NCI-H2227 (cell line): ENCODE results near the gene PPP1R12B.
"Not testable (repeated sequence)": the region's sequence is repeated elsewhere in the genome, so short reads cannot be mapped to it uniquely, and the experiment has no call there.

Experiments
- DNase-seq: peaks from one replicate; lab custom pipeline; 2025; ENCODE audit not compliant: unreplicated experiment; lab: John Stamatoyannopoulos, UW

The PPP1R12B gene

GRCh38 chr1:202553560-202554038 lies 205.1 kb downstream of the PPP1R12B start:
- DNase-seq: no peak

GRCh38 chr1:202554619-202555018 lies 206.1 kb downstream of the PPP1R12B start:
- DNase-seq: not testable (repeated sequence)

GRCh38 chr1:202556037-202556436 lies 207.5 kb downstream of the PPP1R12B start:
- not testable (repeated sequence) for DNase-seq

GRCh38 chr1:202557662-202558061 lies 209.2 kb downstream of the PPP1R12B start:
- DNase-seq: not testable (repeated sequence)

- DNase-seq: no peak
These were observed 212.7 kb downstream of the PPP1R12B start for GRCh38 chr1:202561240-202561639.

- DNase-seq: no peak
These were observed 213.4 kb downstream of the PPP1R12B start for GRCh38 chr1:202561726-202562443.

- no peak for DNase-seq
These were observed 214.1 kb downstream of the PPP1R12B start for GRCh38 chr1:202562444-202563060.

GRCh38 chr1:202563818-202564217 lies 215.3 kb downstream of the PPP1R12B start:
- no peak for DNase-seq

GRCh38 chr1:202564958-202565495 lies 216.5 kb downstream of the PPP1R12B start:
- no peak for DNase-seq

- no peak for DNase-seq
These were observed 217.5 kb downstream of the PPP1R12B start for GRCh38 chr1:202565890-202566602.

- no peak for DNase-seq
These were observed 219.2 kb downstream of the PPP1R12B start for GRCh38 chr1:202567738-202568137.

- DNase-seq: peak; percentile 13
These were observed 219.9 kb downstream of the PPP1R12B start for GRCh38 chr1:202568410-202568809.

- no peak for DNase-seq
These were observed 220.3 kb downstream of the PPP1R12B start for GRCh38 chr1:202568826-202569225.

GRCh38 chr1:202569393-202570322 lies 221.2 kb downstream of the PPP1R12B start:
- no peak for DNase-seq

- DNase-seq: peak; percentile 46
These were observed 223.3 kb downstream of the PPP1R12B start for GRCh38 chr1:202571719-202572339.

GRCh38 chr1:202572867-202573266 lies 224.4 kb downstream of the PPP1R12B start:
- no peak for DNase-seq

- DNase-seq: no peak
These were observed 227.6 kb downstream of the PPP1R12B start for GRCh38 chr1:202575918-202576653.

- DNase-seq: no peak
These were observed 228.3 kb downstream of the PPP1R12B start for GRCh38 chr1:202576816-202577215.

- no peak for DNase-seq
These were observed 228.9 kb downstream of the PPP1R12B start for GRCh38 chr1:202577381-202577780.
